OCI-LY1 (cell line): Measurements from ENCODE around the gene UBR4.

Source experiments
- H2AFZ ChIP-seq: fragments of 200-600 bp; sonication (generic), shearing (Covaris generic); 2 replicates; pipeline ENCODE4 v1.6.0; 2014; ENCODE audit warnings: antibody characterized with exemption, mild to moderate bottlenecking, low read length
- H3F3A ChIP-seq: fragments of 200-600 bp; sonication (generic), shearing (Covaris generic); 2 replicates; pipeline ENCODE4 v1.6.0; 2014; ENCODE audit warnings: mild to moderate bottlenecking, antibody characterized with exemption, low read length, moderate library complexity; ENCODE audit not compliant: insufficient read depth
- H3K27ac ChIP-seq: fragments of 200-600 bp; sonication (generic); 2 replicates; pipeline ENCODE4 v1.5.1; 2014; ENCODE audit warnings: low read length, mixed run types, mild to moderate bottlenecking, low read depth; ENCODE audit not compliant: poor library complexity, severe bottlenecking
- H3K27me3 ChIP-seq: fragments of 200-600 bp; sonication (generic); 2 replicates; pipeline ENCODE4 v1.6.0; 2014; ENCODE audit warnings: antibody characterized with exemption, mild to moderate bottlenecking, low read length, moderate library complexity; ENCODE audit not compliant: insufficient read depth
- H3K36me3 ChIP-seq: fragments of 200-600 bp; sonication (generic); 2 replicates; pipeline ENCODE4 v1.6.1; 2014; ENCODE audit warnings: mild to moderate bottlenecking, antibody characterized with exemption, low read length, moderate library complexity, mixed read lengths; ENCODE audit not compliant: insufficient read depth
- H3K4me1 ChIP-seq: fragments of 200-600 bp; sonication (generic); 2 replicates; pipeline ENCODE4 v1.5.1; 2014; ENCODE audit warnings: mild to moderate bottlenecking, low read length, moderate library complexity; ENCODE audit not compliant: insufficient read depth, severe bottlenecking
- H3K4me2 ChIP-seq: fragments of 200-600 bp; sonication (generic), shearing (Covaris generic); 2 replicates; pipeline ENCODE4 v1.6.1; 2014; ENCODE audit warnings: low read length
- H3K4me3 ChIP-seq: fragments of 200-600 bp; sonication (generic); 2 replicates; pipeline ENCODE4 v1.5.1; 2014; ENCODE audit warnings: low read length, low read depth, mild to moderate bottlenecking, mixed read lengths; ENCODE audit not compliant: poor library complexity, severe bottlenecking
- H3K79me2 ChIP-seq: fragments of 200-600 bp; shearing (Covaris generic); 2 replicates; pipeline ENCODE4 v1.6.1; 2016; ENCODE audit warnings: mixed run types, low read length, mixed read lengths; ENCODE audit not compliant: insufficient read depth
- H3K9ac ChIP-seq: fragments of 200-600 bp; sonication (generic), shearing (Covaris generic); 2 replicates; pipeline ENCODE4 v1.6.1; 2014; ENCODE audit warnings: mild to moderate bottlenecking, low read length, mixed read lengths
- H3K9me2 ChIP-seq: fragments of 200-600 bp; sonication (generic), shearing (Covaris generic); 2 replicates; pipeline ENCODE4 v1.6.1; 2014; ENCODE audit warnings: low read depth, mild to moderate bottlenecking, low read length, mixed read lengths
- H3K9me3 ChIP-seq: fragments of 200-600 bp; shearing (Covaris generic); 2 replicates; pipeline ENCODE4 v1.6.1; 2014; ENCODE audit warnings: low read length, mixed read lengths
- H4K20me1 ChIP-seq: fragments of 200-600 bp; sonication (generic), shearing (Covaris generic); 2 replicates; pipeline ENCODE4 v1.6.0; 2016; ENCODE audit warnings: mild to moderate bottlenecking, low read length; ENCODE audit not compliant: insufficient read depth
- EZH2 ChIP-seq: fragments of 200-600 bp; sonication (generic), shearing (Covaris generic); IDR thresholded peaks from 2 replicates; pipeline ENCODE4 v1.8.0; 2017; ENCODE audit warnings: borderline replicate concordance, mixed run types, mild to moderate bottlenecking, antibody characterized with exemption, low read length, moderate library complexity, mixed read lengths
- TF ChIP-seq, protein P1 (sequence below): fragments of 200-600 bp; sonication (generic), shearing (Covaris generic); IDR thresholded peaks from 2 replicates; pipeline ENCODE4 v1.5.1; 2017; ENCODE audit warnings: mild to moderate bottlenecking, antibody characterized with exemption, low read length, moderate library complexity, mixed read lengths

Gene UBR4

DNA sequence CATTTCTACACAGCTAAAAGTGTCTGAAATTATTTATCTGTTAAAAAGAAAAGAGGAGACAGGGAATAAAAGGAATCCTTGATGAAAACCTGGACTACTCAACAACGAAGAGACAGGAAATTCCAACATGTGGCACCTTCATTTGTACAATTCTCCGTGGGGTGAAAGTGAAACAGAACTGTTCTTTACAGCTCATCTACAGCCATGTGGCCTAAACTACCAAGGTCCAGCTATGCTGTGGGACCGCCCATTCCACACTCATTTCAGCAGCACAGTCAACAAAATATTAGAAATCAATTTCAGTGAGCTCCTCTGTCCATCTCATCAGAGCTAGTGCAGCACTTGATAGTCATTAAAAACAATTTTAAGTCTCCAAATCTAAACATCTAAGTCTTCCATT, 44.0 kb downstream of the UBR4 start:
- peaks cover 100% of the 10 kb centered on the region for H3K36me3 ChIP-seq
- no peaks in the 10 kb centered on the region for H3K9me3 ChIP-seq
- H4K20me1 ChIP-seq: no peaks in the 10 kb centered on the region
- H3K9ac ChIP-seq: no peak overlapping the region
- H3K79me2 ChIP-seq: no peaks in the 10 kb centered on the region
- no peaks in the 10 kb centered on the region for H3K4me1 ChIP-seq
- no peak overlapping the region for H3K27ac ChIP-seq
- H3K4me3 ChIP-seq: no peak overlapping the region
- H3K4me2 ChIP-seq: no peak overlapping the region
- no peaks in the 10 kb centered on the region for H3F3A ChIP-seq
- TF ChIP-seq, protein P1, sequence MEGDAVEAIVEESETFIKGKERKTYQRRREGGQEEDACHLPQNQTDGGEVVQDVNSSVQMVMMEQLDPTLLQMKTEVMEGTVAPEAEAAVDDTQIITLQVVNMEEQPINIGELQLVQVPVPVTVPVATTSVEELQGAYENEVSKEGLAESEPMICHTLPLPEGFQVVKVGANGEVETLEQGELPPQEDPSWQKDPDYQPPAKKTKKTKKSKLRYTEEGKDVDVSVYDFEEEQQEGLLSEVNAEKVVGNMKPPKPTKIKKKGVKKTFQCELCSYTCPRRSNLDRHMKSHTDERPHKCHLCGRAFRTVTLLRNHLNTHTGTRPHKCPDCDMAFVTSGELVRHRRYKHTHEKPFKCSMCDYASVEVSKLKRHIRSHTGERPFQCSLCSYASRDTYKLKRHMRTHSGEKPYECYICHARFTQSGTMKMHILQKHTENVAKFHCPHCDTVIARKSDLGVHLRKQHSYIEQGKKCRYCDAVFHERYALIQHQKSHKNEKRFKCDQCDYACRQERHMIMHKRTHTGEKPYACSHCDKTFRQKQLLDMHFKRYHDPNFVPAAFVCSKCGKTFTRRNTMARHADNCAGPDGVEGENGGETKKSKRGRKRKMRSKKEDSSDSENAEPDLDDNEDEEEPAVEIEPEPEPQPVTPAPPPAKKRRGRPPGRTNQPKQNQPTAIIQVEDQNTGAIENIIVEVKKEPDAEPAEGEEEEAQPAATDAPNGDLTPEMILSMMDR: no peak
- TF ChIP-seq EZH2: no peak
- no peaks in the 10 kb centered on the region for H3K27me3 ChIP-seq
- H2AFZ ChIP-seq: no peak overlapping the region
- H3K9me2 ChIP-seq: no peaks in the 10 kb centered on the region

DNA sequence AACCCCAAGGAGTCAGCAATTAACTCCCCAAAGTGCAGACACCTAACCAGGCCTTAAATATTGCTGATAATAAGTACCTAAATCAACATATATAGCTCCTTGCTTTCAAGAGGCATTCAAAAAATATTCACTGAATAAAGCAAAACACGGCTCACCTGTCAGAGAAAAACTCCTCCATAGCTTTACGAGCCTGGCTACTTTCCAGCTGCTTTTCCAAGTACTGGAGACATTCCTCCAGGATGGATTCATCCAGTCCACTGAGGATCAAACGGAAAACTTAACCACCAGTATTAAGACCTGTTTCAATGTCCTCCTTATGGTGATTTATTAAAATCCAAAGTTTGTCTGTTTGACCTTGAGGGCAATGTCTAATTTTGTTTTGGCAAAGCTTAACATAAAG, 44.6 kb downstream of the UBR4 start:
- Histone ChIP-seq H3K9ac (no peak overlapping the region), H3K9me3 (no peaks in the 10 kb centered on the region), H3K27ac (no peak overlapping the region), H4K20me1 (no peaks in the 10 kb centered on the region), H3K36me3 (peaks cover 100% of the 10 kb centered on the region), H3K4me2 (no peak overlapping the region), H3K79me2 (no peaks in the 10 kb centered on the region), H3K4me1 (no peaks in the 10 kb centered on the region), H2AFZ (no peak overlapping the region), H3K9me2 (no peaks in the 10 kb centered on the region), H3K4me3 (no peak overlapping the region), H3F3A (no peaks in the 10 kb centered on the region), H3K27me3 (no peaks in the 10 kb centered on the region)
- TF ChIP-seq, protein P1: no peak
- no peak for TF ChIP-seq EZH2

DNA sequence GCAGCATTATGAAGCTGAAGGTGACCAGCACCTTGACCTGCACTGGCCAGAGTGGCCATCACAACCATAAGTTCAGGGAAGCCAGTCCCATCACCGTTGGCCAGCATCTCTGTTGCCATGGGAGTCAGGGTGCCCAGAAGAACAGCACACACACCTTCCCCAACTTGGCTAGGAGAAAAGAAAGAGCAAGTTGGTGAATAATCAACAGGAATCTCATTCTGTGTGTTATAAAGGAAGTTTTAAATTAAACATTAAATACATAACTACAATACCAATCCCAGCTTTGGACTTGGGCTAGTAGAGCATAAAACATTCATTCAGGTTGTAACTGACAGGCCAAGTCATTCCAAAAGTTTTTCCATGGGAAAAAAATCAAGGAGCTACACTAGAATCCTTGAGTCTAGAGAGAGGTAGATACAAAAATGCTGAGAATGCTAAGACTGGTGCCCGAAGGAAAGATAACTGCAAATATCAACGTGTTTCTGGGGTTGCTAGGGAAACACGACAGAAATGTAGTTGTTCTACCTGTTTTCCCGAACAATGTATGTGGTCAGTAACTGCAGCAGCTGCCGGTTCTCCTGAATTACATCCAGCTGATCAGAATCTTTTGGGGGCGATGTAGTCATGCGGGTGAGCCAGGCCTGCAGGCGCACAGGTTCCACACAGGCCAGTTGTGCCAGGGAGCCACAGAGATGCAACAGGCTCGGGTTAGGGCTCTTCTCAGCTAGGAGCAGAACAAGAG, 45.6 kb downstream of the UBR4 start:
- H3K9ac ChIP-seq: no peak overlapping the region
- H3F3A ChIP-seq: no peaks in the 10 kb centered on the region
- no peaks in the 10 kb centered on the region for H3K9me2 ChIP-seq
- H3K4me1 ChIP-seq: no peaks in the 10 kb centered on the region
- H3K27me3 ChIP-seq: no peaks in the 10 kb centered on the region
- H3K4me3 ChIP-seq: no peak overlapping the region
- H3K79me2 ChIP-seq: no peaks in the 10 kb centered on the region
- peaks cover 100% of the 10 kb centered on the region for H3K36me3 ChIP-seq
- no peak overlapping the region for H3K4me2 ChIP-seq
- H3K27ac ChIP-seq: no peak overlapping the region
- no peaks in the 10 kb centered on the region for H3K9me3 ChIP-seq
- no peak for TF ChIP-seq EZH2
- TF ChIP-seq, protein P1: no peak
- H4K20me1 ChIP-seq: no peaks in the 10 kb centered on the region
- H2AFZ ChIP-seq: no peak overlapping the region
